Measurements from ENCODE around the gene ATF7.

- TF ChIP-seq POLR2A (IDR thresholded peaks at IDR 0.05; ENCODE audit: low read depth, low read length) (no peak), POLR2AphosphoS5 (IDR thresholded peaks at IDR 0.05; ENCODE audit: low read depth, low read length) (no peak), PAX5 (IDR thresholded peaks at IDR 0.05; ENCODE audit: insufficient read depth, low read length, severe bottlenecking) (no peak), TAF1 (IDR thresholded peaks at IDR 0.05; ENCODE audit: low read depth, low read length) (no peak), POU2F2 (IDR thresholded peaks at IDR 0.05; ENCODE audit: low read depth, low read length) (no peak)
Measured at GRCh38 chr12:53627919-53628318, 1.7 kb upstream of the ATF7 start.
